Measurements from ENCODE around the gene C6orf141.

GRCh38 chr6:49522710-49523593 lies 27.5 kb upstream of the C6orf141 start:
- TF ChIP-seq MAX (IDR thresholded peaks at IDR 0.05) (no peak), FOSL1 (IDR thresholded peaks at IDR 0.05; ENCODE audit: low read depth) (no peak), SIN3A (IDR thresholded peaks at IDR 0.05; ENCODE audit: low read depth) (no peak), CTCF (IDR thresholded peaks at IDR 0.05 in 2 of 3, conservative IDR thresholded peaks at IDR 0.05 in 1 of 3; ENCODE audit: borderline replicate concordance in 1 of 3, insufficient read depth in 1 of 3, low read depth in 2 of 3, low read length in 2 of 3) (no peak), POLR2A (IDR thresholded peaks at IDR 0.05; ENCODE audit: borderline replicate concordance, extremely low read depth, insufficient read depth, insufficient read length) (no peak), CEBPB (IDR thresholded peaks at IDR 0.05; ENCODE audit: low read depth) (no peak), EZH2 (IDR thresholded peaks at IDR 0.05) (no peak), TCF7L2 (IDR thresholded peaks at IDR 0.05; ENCODE audit: borderline replicate concordance, extremely low read depth, insufficient read depth, insufficient read length) (no peak)

Measured in HCT116 (cell line).